Endothelial cell of umbilical vein (primary cell): ENCODE measurements around the gene HUS1. TPM values are rescaled to one million over a fixed set of nuclear protein-coding genes. Genes with fewer than 3 reads are reported as not detected.
A peak's percentile ranks its signal among the peaks of the same experiment; 100 is the strongest.

Source experiments
- BruUV-seq: library from RNA; stranded (reverse); fragments of 400-500 nt; replicated peaks from 2 replicates; lab custom pipeline; 2021; lab: Mats Ljungman, UMichigan
- CTCF ChIA-PET: fragments of 300-600, 350-600 bp; sonication (Branson Sonifier 250); formaldehyde crosslinking; loops from one replicate; lab custom pipeline; 2021; ENCODE audit warnings: antibody characterized with exemption, inconsistent platforms; lab: Charles Lee
- POLR2A ChIA-PET: fragments of 300-600, 350-600 bp; sonication (Branson Sonifier 250); formaldehyde crosslinking; loops from one replicate; lab custom pipeline; 2021; ENCODE audit warnings: antibody characterized with exemption, inconsistent platforms; lab: Charles Lee
- DNase-seq: peaks from one replicate; pipeline ENCODE4 v3.0.0-alpha.2; 2011; ENCODE audit warnings: low read depth, low spot score
- FAIRE-seq: peaks from 2 replicates; lab custom pipeline; 2011; peaks lifted over from hg19 to GRCh38; lab: Jason Lieb, UNC
- H2AFZ ChIP-seq: 2 replicates; pipeline ENCODE4 v1.6.0; 2012; ENCODE audit warnings: low read depth, low read length, control low read depth, inconsistent platforms
- H3K27ac ChIP-seq: 2 replicates; pipeline ENCODE4 v1.5.1; 2011; ENCODE audit warnings: low read depth, mild to moderate bottlenecking, control low read depth, low read length, moderate library complexity; ENCODE audit not compliant: insufficient read depth
- H3K27me3 ChIP-seq, 2 experiments: 2 replicates each; pipeline versions ENCODE4 v1.6.0 to v1.6.1; 2011; ENCODE audit warnings: low read length in 2 of 2, mixed read lengths in 1 of 2; ENCODE audit not compliant: control insufficient read depth in 2 of 2, insufficient read depth in 2 of 2
- H3K36me3 ChIP-seq, 2 experiments: 2 replicates in 1 of 2; 3 replicates in 1 of 2; pipeline ENCODE4 v1.5.1; 2011; ENCODE audit warnings: low read length in 2 of 2, mild to moderate bottlenecking in 1 of 2, moderate library complexity in 1 of 2; ENCODE audit not compliant: control insufficient read depth in 2 of 2, insufficient read depth in 2 of 2; ENCODE audit errors: extremely low read depth in 1 of 2
- H3K4me1 ChIP-seq: 3 replicates; pipeline ENCODE4 v1.5.1; 2011; ENCODE audit warnings: mild to moderate bottlenecking, low read length; ENCODE audit not compliant: control insufficient read depth, insufficient read depth; ENCODE audit errors: extremely low read depth
- H3K4me2 ChIP-seq: 2 replicates; pipeline ENCODE4 v1.6.1; 2011; ENCODE audit warnings: low read length, control low read depth, mixed read lengths; ENCODE audit not compliant: insufficient read depth
- H3K4me3 ChIP-seq, 3 experiments: fragments of 200-600 bp in 1 of 3; sonication (generic), shearing (Covaris generic) in 1 of 3; replicated peaks in 1 of 3; 2 replicates each; pipeline ENCODE4 v1.5.1; 2011 to 2016; ENCODE audit warnings: control low read depth in 3 of 3, low read length in 3 of 3, mild to moderate bottlenecking in 2 of 3, inconsistent platforms in 1 of 3, low read depth in 1 of 3, moderate library complexity in 1 of 3; ENCODE audit not compliant: insufficient read depth in 1 of 3
- H3K79me2 ChIP-seq: 2 replicates; pipeline ENCODE4 v1.6.0; 2012; ENCODE audit warnings: low read length, inconsistent platforms; ENCODE audit not compliant: control insufficient read depth, insufficient read depth
- H3K9ac ChIP-seq: replicated peaks from 2 replicates; pipeline ENCODE3; 2011; ENCODE audit warnings: low read length, control low read depth; ENCODE audit not compliant: insufficient read depth; ENCODE audit errors: extremely low read depth
- H3K9me1 ChIP-seq: replicated peaks from 3 replicates; pipeline ENCODE4 v1.6.0; 2011; ENCODE audit warnings: mild to moderate bottlenecking, low read length; ENCODE audit not compliant: control insufficient read depth, insufficient read depth; ENCODE audit errors: extremely low read depth
- H3K9me3 ChIP-seq: replicated peaks from 2 replicates; pipeline ENCODE4 v1.5.1; 2012; ENCODE audit warnings: low read length, inconsistent platforms; ENCODE audit not compliant: control insufficient read depth, insufficient read depth
- H4K20me1 ChIP-seq: replicated peaks from 2 replicates; pipeline ENCODE3; 2011; ENCODE audit warnings: mild to moderate bottlenecking, low read length; ENCODE audit not compliant: control insufficient read depth, insufficient read depth; ENCODE audit errors: extremely low read depth
- EZH2 ChIP-seq: IDR thresholded peaks from 2 replicates; pipeline ENCODE4 v1.6.1; 2012; ENCODE audit warnings: borderline replicate concordance, low read depth, mild to moderate bottlenecking, moderate library complexity, low read length, inconsistent platforms; ENCODE audit not compliant: severe bottlenecking
- FOS ChIP-seq: IDR thresholded peaks from 2 replicates; pipeline ENCODE4 v1.6.1; 2011; ENCODE audit warnings: mild to moderate bottlenecking, low read length, moderate library complexity, borderline replicate concordance; ENCODE audit not compliant: insufficient read depth
- GATA2 ChIP-seq: IDR thresholded peaks from 2 replicates; pipeline ENCODE4 v1.7.0; 2011; ENCODE audit warnings: low read depth, mild to moderate bottlenecking, moderate library complexity, mixed read lengths, low read length; ENCODE audit not compliant: insufficient read length, insufficient read depth
- JUN ChIP-seq: IDR thresholded peaks from 2 replicates; pipeline ENCODE4 v1.6.1; 2011; ENCODE audit warnings: borderline replicate concordance, low read depth; ENCODE audit not compliant: insufficient read length, insufficient read depth
- MYC ChIP-seq: IDR thresholded peaks from one replicate; pipeline ENCODE4 v1.6.1; 2011; ENCODE audit warnings: mild to moderate bottlenecking, low read depth, low read length
- POLR2A ChIP-seq: IDR thresholded peaks from 2 replicates; pipeline ENCODE4 v1.6.1; 2012; ENCODE audit warnings: low read depth, mild to moderate bottlenecking, control low read depth, low read length
- POLR2AphosphoS5 ChIP-seq: IDR thresholded peaks from 2 replicates; pipeline ENCODE4 v1.6.1; 2012; ENCODE audit warnings: low read depth, mild to moderate bottlenecking, control low read depth, low read length, moderate library complexity; ENCODE audit not compliant: insufficient read depth
- dilution Hi-C: fragments of 300-500 bp; cut with MboI; formaldehyde crosslinking; loops from one replicate; pipeline ENCODE4 v1.15.0; 2019; ENCODE audit warnings: low sequenced_read_pairs; ENCODE audit not compliant: extremely low pct_ligation_motif_present
- intact Hi-C: fragments of 100-400 bp; cut with micrococcal nuclease; formaldehyde crosslinking; loops from one replicate; pipeline ENCODE4 v1.10.0; 2022
- polyA plus RNA-seq, 4 experiments: library from polyadenylated mRNA; depleted of rRNA in 3 of 4; stranded (reverse) in 3 of 4; unstranded in 1 of 4; fragments of >200 nt; gene quantifications; 2 replicates each; pipeline versions ENCODE4 v1.2.1 to v1.2.3, GENCODE V29; 2011 to 2012; ENCODE audit warnings: missing spikeins in 1 of 4
- total RNA-seq: library from RNA; stranded (reverse); gene quantifications from 2 replicates; pipeline ENCODE4 v1.2.3, GENCODE V29; 2021
- TF ChIP-seq, protein P1 (sequence below), 2 donors: IDR thresholded peaks; 1 replicate in 1 of 2; 2 replicates in 1 of 2; pipeline ENCODE4 v1.5.1; 2011; ENCODE audit warnings: low read length in 2 of 2, mild to moderate bottlenecking in 2 of 2, moderate library complexity in 2 of 2, control low read depth in 1 of 2, inconsistent platforms in 1 of 2, low read depth in 1 of 2; ENCODE audit not compliant: insufficient read depth in 1 of 2; ENCODE audit errors: extremely low read depth in 1 of 2
- TF ChIP-seq, protein P2 (sequence below): IDR thresholded peaks from 2 replicates; pipeline ENCODE4 v1.6.1; 2011; ENCODE audit not compliant: insufficient read depth, insufficient read length

Gene HUS1
- total and polyA plus RNA-seq, 2 donors (not counting 3 experiments of a cell fraction or from before 2014, with no cell fraction given): 21.4 to 49.7 TPM

- TF ChIP-seq, protein P1, sequence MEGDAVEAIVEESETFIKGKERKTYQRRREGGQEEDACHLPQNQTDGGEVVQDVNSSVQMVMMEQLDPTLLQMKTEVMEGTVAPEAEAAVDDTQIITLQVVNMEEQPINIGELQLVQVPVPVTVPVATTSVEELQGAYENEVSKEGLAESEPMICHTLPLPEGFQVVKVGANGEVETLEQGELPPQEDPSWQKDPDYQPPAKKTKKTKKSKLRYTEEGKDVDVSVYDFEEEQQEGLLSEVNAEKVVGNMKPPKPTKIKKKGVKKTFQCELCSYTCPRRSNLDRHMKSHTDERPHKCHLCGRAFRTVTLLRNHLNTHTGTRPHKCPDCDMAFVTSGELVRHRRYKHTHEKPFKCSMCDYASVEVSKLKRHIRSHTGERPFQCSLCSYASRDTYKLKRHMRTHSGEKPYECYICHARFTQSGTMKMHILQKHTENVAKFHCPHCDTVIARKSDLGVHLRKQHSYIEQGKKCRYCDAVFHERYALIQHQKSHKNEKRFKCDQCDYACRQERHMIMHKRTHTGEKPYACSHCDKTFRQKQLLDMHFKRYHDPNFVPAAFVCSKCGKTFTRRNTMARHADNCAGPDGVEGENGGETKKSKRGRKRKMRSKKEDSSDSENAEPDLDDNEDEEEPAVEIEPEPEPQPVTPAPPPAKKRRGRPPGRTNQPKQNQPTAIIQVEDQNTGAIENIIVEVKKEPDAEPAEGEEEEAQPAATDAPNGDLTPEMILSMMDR (IDR thresholded peaks at IDR 0.05; ENCODE audit: extremely low read depth in 1 of 2, insufficient read depth in 1 of 2, low read depth in 1 of 2, low read length in 2 of 2): no peak
- no peak for TF ChIP-seq GATA2
- no peak for TF ChIP-seq POLR2AphosphoS5
- TF ChIP-seq, protein P2, sequence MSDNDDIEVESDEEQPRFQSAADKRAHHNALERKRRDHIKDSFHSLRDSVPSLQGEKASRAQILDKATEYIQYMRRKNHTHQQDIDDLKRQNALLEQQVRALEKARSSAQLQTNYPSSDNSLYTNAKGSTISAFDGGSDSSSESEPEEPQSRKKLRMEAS: no peak
- TF ChIP-seq JUN: no peak
- TF ChIP-seq POLR2A: no peak
- no peak for TF ChIP-seq MYC
- TF ChIP-seq EZH2: no peak
- no peak for TF ChIP-seq FOS
- FAIRE-seq: no peak
- H3K9me1 ChIP-seq: no peaks in the 10 kb centered on the region
- BruUV-seq: no TSS peak
- dilution Hi-C loops: no loop called here
- no peaks in the 10 kb centered on the region for H4K20me1 ChIP-seq
- ChIA-PET CTCF (interaction anchor here (0.6 to 2.4 kb wide), 18 partner anchors 10 to 163 kb away, joined by 3 to 137 read pairs (median 4); partner anchors contain the start of genes C7orf57 and UPP1), POLR2A (no interaction called here)
- peak overlapping the region; percentile 72 for H3K4me2 ChIP-seq
- H3K27me3 ChIP-seq: no peaks in the 10 kb centered on the region
- no peak overlapping the region for H3K9ac ChIP-seq
- no peak overlapping the region for H2AFZ ChIP-seq
- H3K4me3 ChIP-seq: no peak overlapping the region
- H3K9me3 ChIP-seq: no peaks in the 10 kb centered on the region
- peaks cover 7% of the 10 kb centered on the region for H3K4me1 ChIP-seq
- intact Hi-C loops: no loop called here
- H3K79me2 ChIP-seq: no peaks in the 10 kb centered on the region
- H3K36me3 ChIP-seq: no peaks in the 10 kb centered on the region
- DNase-seq: no peak
- no peak overlapping the region for H3K27ac ChIP-seq
Measured at GRCh38 chr7:47992446-47992845, 13.0 kb upstream of the HUS1 start.
